GM12878 (cell line): Measurements from ENCODE around the gene GGT7. TPM values are rescaled to one million over a fixed set of nuclear protein-coding genes. Genes with fewer than 3 reads are reported as not detected.

Experiments
- polyA plus RNA-seq, 11 experiments: library from polyadenylated mRNA; depleted of rRNA in 4 of 11; unstranded in 6 of 11; stranded (reverse) in 5 of 11; fragments of >200 nt; fragmentation: Nextera tagmentation in 4 of 11; fragmentation: Illumina TruSeq in 1 of 11; extraction: Ambion mirVana in 4 of 11; extraction: Trizol in 1 of 11; gene quantifications; 1 replicate in 1 of 11; 2 replicates in 10 of 11; pipeline versions ENCODE4 v1.2.1 to v1.2.3, GENCODE V29; 2011 to 2016; ENCODE audit warnings: inconsistent platforms in 2 of 11, missing spikeins in 2 of 11, low read depth in 1 of 11
- total RNA-seq, 4 experiments: library from RNA; depleted of rRNA in 3 of 4; stranded (reverse); fragments of >200 nt in 3 of 4; fragmentation: Illumina TruSeq in 1 of 4; extraction: Trizol in 1 of 4; gene quantifications; 2 replicates each; pipeline versions ENCODE4 v1.2.1 to v1.2.3, GENCODE V29; 2013 to 2021

GGT7 gene
- total and polyA plus RNA-seq, 10 of the 15 experiments (the other 5 are each of a cell fraction or from before 2014, with no cell fraction given), result 0.02 to 14.7 (median 5.3) TPM

Other genes starting within 250 kb of the GGT7 start
- 19.8 and 21.0 TPM in 2 replicates for gene PIGU, start 195.8 kb downstream of the GGT7 start, total RNA-seq (2014; rRNA removed)
- gene PIGU, start 195.8 kb downstream of the GGT7 start, total RNA-seq (2014; rRNA removed; fragmentation: Illumina TruSeq; extraction: Trizol), result 24.6 and 26.2 TPM in 2 replicates
- gene PIGU, start 195.8 kb downstream of the GGT7 start, total RNA-seq (2021), result 19.7 and 22.0 TPM in 2 replicates
- gene PIGU, start 195.8 kb downstream of the GGT7 start, polyA plus RNA-seq (2011; rRNA removed), result 88.2 and 103 TPM in 2 replicates
- gene PIGU, start 195.8 kb downstream of the GGT7 start, polyA plus RNA-seq (2014; fragmentation: Illumina TruSeq; extraction: Trizol), result 44.4 and 78.5 TPM in 2 replicates
- gene PIGU, start 195.8 kb downstream of the GGT7 start, polyA plus RNA-seq (2014; fragmentation: Nextera tagmentation; extraction: Ambion mirVana), result 1 to 10 TPM; 4.1 to 6.3 TPM
- gene PIGU, start 195.8 kb downstream of the GGT7 start, polyA plus RNA-seq (2014; rRNA removed), result 19.4 and 25.4 TPM in 2 replicates
- 10 to 100 TPM; 31.1 to 34.3 TPM for gene PIGU, start 195.8 kb downstream of the GGT7 start, polyA plus RNA-seq (2016; fragmentation: Nextera tagmentation; extraction: Ambion mirVana)
- gene TP53INP2, start 168.5 kb downstream of the GGT7 start, total RNA-seq (2014; rRNA removed), result 3.4 and 3.7 TPM in 2 replicates
- 3.1 and 3.2 TPM in 2 replicates for gene TP53INP2, start 168.5 kb downstream of the GGT7 start, total RNA-seq (2014; rRNA removed; fragmentation: Illumina TruSeq; extraction: Trizol)
- gene TP53INP2, start 168.5 kb downstream of the GGT7 start, total RNA-seq (2021), result 13.0 and 13.5 TPM in 2 replicates
- gene TP53INP2, start 168.5 kb downstream of the GGT7 start, polyA plus RNA-seq (2011; rRNA removed), result 4.1 and 5.8 TPM in 2 replicates
- 16.0 and 18.5 TPM in 2 replicates for gene TP53INP2, start 168.5 kb downstream of the GGT7 start, polyA plus RNA-seq (2014; fragmentation: Illumina TruSeq; extraction: Trizol)
- gene TP53INP2, start 168.5 kb downstream of the GGT7 start, polyA plus RNA-seq (2014; fragmentation: Nextera tagmentation; extraction: Ambion mirVana), result 1 to 10 TPM; 2.8 to 3.7 TPM
- 8.5 and 10.1 TPM in 2 replicates for gene TP53INP2, start 168.5 kb downstream of the GGT7 start, polyA plus RNA-seq (2014; rRNA removed)
- 1 to 10 TPM; 2.8 to 4.2 TPM for gene TP53INP2, start 168.5 kb downstream of the GGT7 start, polyA plus RNA-seq (2016; fragmentation: Nextera tagmentation; extraction: Ambion mirVana)
- gene NCOA6, start 47.2 kb downstream of the GGT7 start, total RNA-seq (2014; rRNA removed), result 6.1 TPM in 2 replicates
- gene NCOA6, start 47.2 kb downstream of the GGT7 start, total RNA-seq (2014; rRNA removed; fragmentation: Illumina TruSeq; extraction: Trizol), result 5.9 and 6.6 TPM in 2 replicates
- gene NCOA6, start 47.2 kb downstream of the GGT7 start, total RNA-seq (2021), result 18.6 and 18.7 TPM in 2 replicates
- 9.0 and 11.4 TPM in 2 replicates for gene NCOA6, start 47.2 kb downstream of the GGT7 start, polyA plus RNA-seq (2011; rRNA removed)
- gene NCOA6, start 47.2 kb downstream of the GGT7 start, polyA plus RNA-seq (2014; fragmentation: Illumina TruSeq; extraction: Trizol), result 20.6 and 24.8 TPM in 2 replicates
- gene NCOA6, start 47.2 kb downstream of the GGT7 start, polyA plus RNA-seq (2014; fragmentation: Nextera tagmentation; extraction: Ambion mirVana), result 10 to 100 TPM in 1 of 2 experiments, 1 to 10 TPM in 1; 8.1 to 14.3 TPM
- 11.6 and 14.3 TPM in 2 replicates for gene NCOA6, start 47.2 kb downstream of the GGT7 start, polyA plus RNA-seq (2014; rRNA removed)
- 10 to 100 TPM; 13.6 to 14.1 TPM for gene NCOA6, start 47.2 kb downstream of the GGT7 start, polyA plus RNA-seq (2016; fragmentation: Nextera tagmentation; extraction: Ambion mirVana)
- gene ACSS2, start 3.8 kb upstream of the GGT7 start, total RNA-seq (2014; rRNA removed), result 31.4 and 34.2 TPM in 2 replicates
- 25.4 and 26.0 TPM in 2 replicates for gene ACSS2, start 3.8 kb upstream of the GGT7 start, total RNA-seq (2014; rRNA removed; fragmentation: Illumina TruSeq; extraction: Trizol)
- gene ACSS2, start 3.8 kb upstream of the GGT7 start, total RNA-seq (2021), result 28.1 and 36.5 TPM in 2 replicates
- gene ACSS2, start 3.8 kb upstream of the GGT7 start, polyA plus RNA-seq (2011; rRNA removed), result 2.8 and 3.1 TPM in 2 replicates
- gene ACSS2, start 3.8 kb upstream of the GGT7 start, polyA plus RNA-seq (2014; fragmentation: Illumina TruSeq; extraction: Trizol), result 28.6 and 34.0 TPM in 2 replicates
- 10 to 100 TPM; 11.1 to 15.9 TPM for gene ACSS2, start 3.8 kb upstream of the GGT7 start, polyA plus RNA-seq (2014; fragmentation: Nextera tagmentation; extraction: Ambion mirVana)
- gene ACSS2, start 3.8 kb upstream of the GGT7 start, polyA plus RNA-seq (2014; rRNA removed), result 32.4 and 37.2 TPM in 2 replicates
- gene ACSS2, start 3.8 kb upstream of the GGT7 start, polyA plus RNA-seq (2016; fragmentation: Nextera tagmentation; extraction: Ambion mirVana), result 10 to 100 TPM; 19.2 to 22.9 TPM
- 76.8 and 89.5 TPM in 2 replicates for gene GSS, start 83.0 kb upstream of the GGT7 start, total RNA-seq (2014; rRNA removed)
- 56.6 and 57.3 TPM in 2 replicates for gene GSS, start 83.0 kb upstream of the GGT7 start, total RNA-seq (2014; rRNA removed; fragmentation: Illumina TruSeq; extraction: Trizol)
- gene GSS, start 83.0 kb upstream of the GGT7 start, total RNA-seq (2021), result 62.7 and 66.3 TPM in 2 replicates
- 45.7 and 65.8 TPM in 2 replicates for gene GSS, start 83.0 kb upstream of the GGT7 start, polyA plus RNA-seq (2011; rRNA removed)
- gene GSS, start 83.0 kb upstream of the GGT7 start, polyA plus RNA-seq (2014; fragmentation: Illumina TruSeq; extraction: Trizol), result 49.8 and 69.0 TPM in 2 replicates
- gene GSS, start 83.0 kb upstream of the GGT7 start, polyA plus RNA-seq (2014; fragmentation: Nextera tagmentation; extraction: Ambion mirVana), result 10 to 100 TPM; 12.7 to 39.5 TPM
- 78.8 and 79.5 TPM in 2 replicates for gene GSS, start 83.0 kb upstream of the GGT7 start, polyA plus RNA-seq (2014; rRNA removed)
- 100 to 1,000 TPM; 106 to 120 TPM for gene GSS, start 83.0 kb upstream of the GGT7 start, polyA plus RNA-seq (2016; fragmentation: Nextera tagmentation; extraction: Ambion mirVana)
- under 0.01 TPM in 1 of 2 replicates, not detected in the other for gene MYH7B, start 83.0 kb upstream of the GGT7 start, total RNA-seq (2014; rRNA removed)
- gene MYH7B, start 83.0 kb upstream of the GGT7 start, total RNA-seq (2014; rRNA removed; fragmentation: Illumina TruSeq; extraction: Trizol), result 0.04 TPM in 1 of 2 replicates, not detected in the other
- gene MYH7B, start 83.0 kb upstream of the GGT7 start, total RNA-seq (2021), result 0.13 TPM in 1 of 2 replicates, not detected in the other
- gene MYH7B, start 83.0 kb upstream of the GGT7 start, polyA plus RNA-seq (2011; rRNA removed), result 0.09 and 0.22 TPM in 2 replicates
- 0.01 TPM in 1 of 2 replicates, not detected in the other for gene MYH7B, start 83.0 kb upstream of the GGT7 start, polyA plus RNA-seq (2014; fragmentation: Illumina TruSeq; extraction: Trizol)
- not detected for gene MYH7B, start 83.0 kb upstream of the GGT7 start, polyA plus RNA-seq (2014; fragmentation: Nextera tagmentation; extraction: Ambion mirVana)
- gene MYH7B, start 83.0 kb upstream of the GGT7 start, polyA plus RNA-seq (2014; rRNA removed), result 0.20 and 0.37 TPM in 2 replicates
- gene MYH7B, start 83.0 kb upstream of the GGT7 start, polyA plus RNA-seq (2016; fragmentation: Nextera tagmentation; extraction: Ambion mirVana), result under 1 TPM; 0.25 to 0.40 TPM
- 25.2 and 28.2 TPM in 2 replicates for gene TRPC4AP, start 220.0 kb upstream of the GGT7 start, total RNA-seq (2014; rRNA removed)
- 22.7 and 23.6 TPM in 2 replicates for gene TRPC4AP, start 220.0 kb upstream of the GGT7 start, total RNA-seq (2014; rRNA removed; fragmentation: Illumina TruSeq; extraction: Trizol)
- 44.8 and 45.5 TPM in 2 replicates for gene TRPC4AP, start 220.0 kb upstream of the GGT7 start, total RNA-seq (2021)
- gene TRPC4AP, start 220.0 kb upstream of the GGT7 start, polyA plus RNA-seq (2011; rRNA removed), result 39.8 and 52.2 TPM in 2 replicates
- gene TRPC4AP, start 220.0 kb upstream of the GGT7 start, polyA plus RNA-seq (2014; fragmentation: Illumina TruSeq; extraction: Trizol), result 30.7 and 36.8 TPM in 2 replicates
- gene TRPC4AP, start 220.0 kb upstream of the GGT7 start, polyA plus RNA-seq (2014; fragmentation: Nextera tagmentation; extraction: Ambion mirVana), result 1 to 10 TPM; 1.1 to 2.2 TPM
- gene TRPC4AP, start 220.0 kb upstream of the GGT7 start, polyA plus RNA-seq (2014; rRNA removed), result 51.9 and 53.3 TPM in 2 replicates
- 10 to 100 TPM; 60.7 to 61.7 TPM for gene TRPC4AP, start 220.0 kb upstream of the GGT7 start, polyA plus RNA-seq (2016; fragmentation: Nextera tagmentation; extraction: Ambion mirVana)